ENCODE data around the gene KIAA0825. TPM values are rescaled to one million over a fixed set of nuclear protein-coding genes. Genes with fewer than 3 reads are reported as not detected.

KIAA0825 gene
- total RNA-seq, 1 experiment from 2014 or later: 1.3 TPM

- TF ChIP-seq E2F5 (CRISPR knock-in tag; IDR thresholded peaks at IDR 0.05) (no peak), MYBL2 (CRISPR knock-in tag; IDR thresholded peaks at IDR 0.05) (no peak), ZBTB21 (CRISPR knock-in tag; IDR thresholded peaks at IDR 0.05; ENCODE audit: borderline replicate concordance) (no peak), CREB1 (CRISPR knock-in tag; IDR thresholded peaks at IDR 0.05) (no peak), ERG (CRISPR knock-in tag; IDR thresholded peaks at IDR 0.05) (no peak), OVOL2 (CRISPR knock-in tag; IDR thresholded peaks at IDR 0.05; ENCODE audit: borderline replicate concordance) (no peak), GRHL2 (CRISPR knock-in tag; IDR thresholded peaks at IDR 0.05; ENCODE audit: insufficient replicate concordance, severe bottlenecking) (no peak), ATF3 (CRISPR knock-in tag; conservative IDR thresholded peaks at IDR 0.05) (no peak), ATF1 (CRISPR knock-in tag; IDR thresholded peaks at IDR 0.05) (no peak), CBFB (CRISPR knock-in tag; IDR thresholded peaks at IDR 0.05; ENCODE audit: low read depth) (no peak)
- Mint-ChIP-seq H3K27me3 (ENCODE audit: low read depth) (no peaks in the 10 kb centered on the region), H3K36me3 (no peaks in the 10 kb centered on the region), H3K27ac (no peak overlapping the region), H3K4me3 (peak overlapping the region; percentile 93; the same call in 1 of the 2 replicates), H3K9me3 (no peaks in the 10 kb centered on the region), H3K4me1 (peaks cover 25% of the 10 kb centered on the region)
- ChIA-PET POLR2A (no interaction called here), CTCF (no interaction called here)
- DNase-seq (ENCODE audit: low spot score) (no peak), ATAC-seq (no peak)
Observed at GRCh38 chr5:94620256-94620655, 1.9 kb upstream of the KIAA0825 start.

- peaks cover 43% of the 10 kb centered on the region for H3K4me1 Mint-ChIP-seq
- TF ChIP-seq GABPB1 (CRISPR knock-in tag; IDR thresholded peaks at IDR 0.05) (no peak), HMGA2 (CRISPR knock-in tag; IDR thresholded peaks at IDR 0.05) (no peak), OVOL2 (CRISPR knock-in tag; IDR thresholded peaks at IDR 0.05; ENCODE audit: borderline replicate concordance) (no peak), E2F4 (CRISPR knock-in tag; IDR thresholded peaks at IDR 0.05; ENCODE audit: borderline replicate concordance, low read depth) (no peak), NR3C1 (CRISPR knock-in tag; conservative IDR thresholded peaks at IDR 0.05; ENCODE audit: low read depth) (no peak), ZNF512 (CRISPR knock-in tag; IDR thresholded peaks at IDR 0.05; ENCODE audit: borderline replicate concordance) (no peak), ZNF317 (CRISPR knock-in tag; IDR thresholded peaks at IDR 0.05; ENCODE audit: borderline replicate concordance, low read depth) (no peak), NFE2L1 (CRISPR knock-in tag; IDR thresholded peaks at IDR 0.05) (no peak), EMX1 (CRISPR knock-in tag; IDR thresholded peaks at IDR 0.05) (no peak), CREM (CRISPR knock-in tag; IDR thresholded peaks at IDR 0.05) (no peak), CTCF (IDR thresholded peaks at IDR 0.05) (no peak), ZNF263 (CRISPR knock-in tag; IDR thresholded peaks at IDR 0.05; ENCODE audit: low read depth) (no peak), ZBTB43 (CRISPR knock-in tag; IDR thresholded peaks at IDR 0.05) (no peak), SMAD4 (CRISPR knock-in tag; IDR thresholded peaks at IDR 0.05) (no peak), PRDM15 (CRISPR knock-in tag; IDR thresholded peaks at IDR 0.05) (no peak)
Observed at GRCh38 chr5:94618029-94618492, 343 bp downstream of the KIAA0825 start.

More at GRCh38 chr5:94618029-94618492, 343 bp downstream of the KIAA0825 start:
- ATAC-seq (peak; percentile 33), DNase-seq (ENCODE audit: low spot score) (peak; percentile 26)
- Mint-ChIP-seq H3K36me3 (no peaks in the 10 kb centered on the region), H3K27me3 (ENCODE audit: low read depth) (no peaks in the 10 kb centered on the region), H3K9me3 (no peaks in the 10 kb centered on the region), H3K4me3 (peak overlapping the region; percentile 93), H3K27ac (peak overlapping the region; percentile 97)
- CTCF ChIA-PET: interaction anchor here (0.8 to 1.5 kb wide), 4 partner anchors 12 to 194 kb away, joined by 3 to 4 read pairs (median 4); no protein-coding TSS in a partner anchor
- POLR2A ChIA-PET: interaction anchor here (0.7 kb wide), 1 partner anchor 10 kb away, joined by 3 read pairs; no protein-coding TSS in a partner anchor
